IPS-11a (cell line): ENCODE data around the gene SIRT3.

Experiments used
- H3K4me3 ChIP-seq: one replicate; pipeline ENCODE4 v1.5.1; 2013; ENCODE audit warnings: low read depth, low read length, control low read depth

The SIRT3 gene

GRCh38 chr11:217704-218103 is 18.4 kb downstream of the SIRT3 start:
- H3K4me3 ChIP-seq, result no peak overlapping the region

- no peak overlapping the region for H3K4me3 ChIP-seq
Observed at GRCh38 chr11:216081-216974, 19.8 kb downstream of the SIRT3 start.

GRCh38 chr11:215581-216037 is 20.5 kb downstream of the SIRT3 start:
- H3K4me3 ChIP-seq, result no peak overlapping the region

- H3K4me3 ChIP-seq, result no peak overlapping the region
Observed at GRCh38 chr11:214083-214482, 22.1 kb downstream of the SIRT3 start.

DNA sequence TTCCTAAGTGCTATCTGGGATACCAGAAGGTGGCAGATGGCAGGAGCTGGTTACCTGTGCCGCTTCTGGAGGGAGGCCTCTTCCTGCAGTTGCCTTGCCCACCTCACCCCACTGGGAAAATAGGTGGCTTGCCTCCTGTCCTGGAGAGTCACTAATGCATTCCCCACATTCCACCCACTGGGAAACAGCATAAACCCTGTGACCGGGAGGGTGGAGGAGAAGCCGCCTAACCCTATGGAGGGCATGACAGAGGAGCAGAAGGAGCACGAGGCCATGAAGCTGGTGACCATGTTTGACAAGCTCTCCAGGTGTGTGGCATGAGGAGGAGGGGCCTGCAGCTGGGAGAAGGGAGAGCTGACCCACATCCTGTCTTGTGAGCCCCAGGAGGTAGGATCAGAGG is 23.0 kb downstream of the SIRT3 start:
- no peak overlapping the region for H3K4me3 ChIP-seq

GRCh38 chr11:212150-213100 is 23.7 kb downstream of the SIRT3 start:
- H3K4me3 ChIP-seq, result no peak overlapping the region

DNA sequence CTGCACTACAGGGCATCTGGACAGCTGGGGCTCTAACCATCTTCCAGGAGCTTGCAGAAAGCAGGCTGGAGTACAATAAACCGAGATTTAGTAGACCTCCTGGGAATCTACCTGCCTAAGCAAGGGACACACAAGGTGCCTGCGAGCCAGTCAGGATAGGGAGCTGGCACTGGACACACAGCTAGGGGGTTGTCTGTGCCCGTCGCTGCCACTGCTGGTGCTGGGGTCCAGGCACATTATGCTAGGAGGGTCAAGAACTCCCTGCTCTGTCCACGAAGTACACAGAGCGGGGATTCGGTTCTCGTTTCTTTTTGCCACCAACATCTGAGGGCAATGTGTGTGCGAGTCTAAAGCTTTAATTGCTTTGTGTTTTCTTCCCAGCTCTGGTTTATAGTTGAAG is 24.4 kb downstream of the SIRT3 start:
- H3K4me3 ChIP-seq, result no peak overlapping the region

DNA sequence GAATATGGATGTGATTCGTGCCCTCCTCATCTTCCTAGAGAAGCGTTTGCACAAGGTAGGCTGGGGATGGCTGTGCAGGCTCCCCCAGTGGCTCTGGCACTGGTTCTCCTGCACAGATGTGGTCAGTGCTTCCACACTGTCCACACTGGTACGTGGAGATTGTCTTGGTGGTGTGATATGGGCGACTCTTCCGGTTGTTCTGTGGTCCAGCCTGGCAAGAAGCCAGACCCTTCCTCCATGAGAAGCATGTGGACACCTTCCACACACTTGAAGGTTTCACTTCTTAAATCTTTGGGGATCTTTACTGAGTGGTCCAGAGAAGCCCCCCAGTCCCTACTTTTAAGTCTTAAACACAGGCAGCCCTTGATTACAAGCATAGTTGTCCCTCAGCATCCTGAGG is 24.8 kb downstream of the SIRT3 start:
- no peak overlapping the region for H3K4me3 ChIP-seq

GRCh38 chr11:210803-211180 is 25.4 kb downstream of the SIRT3 start:
- no peak overlapping the region for H3K4me3 ChIP-seq

DNA sequence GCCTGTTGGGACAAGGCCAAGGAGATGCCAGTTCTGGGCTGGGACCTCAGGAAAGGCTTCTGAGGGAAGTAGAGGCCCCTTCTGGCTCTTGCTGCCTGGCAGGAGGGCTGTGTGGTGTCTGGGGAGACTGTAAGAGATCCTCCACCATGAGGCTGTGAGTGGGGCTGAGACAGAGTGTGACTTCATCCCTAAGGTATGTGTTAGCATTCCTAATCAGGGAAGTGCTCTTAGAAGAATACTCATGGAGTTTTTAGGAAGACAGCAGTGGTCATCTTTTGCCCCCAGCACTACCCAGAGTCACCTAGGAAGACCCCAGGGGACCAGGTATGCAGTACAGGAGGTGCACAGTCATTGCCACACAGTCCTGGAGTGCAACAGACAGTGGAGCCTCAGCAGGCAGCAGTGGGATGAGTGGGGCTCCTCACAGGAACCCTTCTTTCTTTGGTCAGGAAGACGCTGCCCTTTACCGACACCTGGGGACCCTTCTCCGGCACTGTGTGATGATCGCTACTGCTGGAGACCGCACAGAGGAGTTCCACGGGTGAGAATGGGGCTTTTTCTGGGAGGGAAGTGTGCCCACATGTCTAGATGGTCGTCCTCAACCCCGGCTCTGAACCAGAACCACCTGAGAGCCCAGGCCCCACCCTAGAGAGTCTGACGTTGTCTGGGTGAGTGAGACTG is 25.9 kb downstream of the SIRT3 start:
- no peak overlapping the region for H3K4me3 ChIP-seq

DNA sequence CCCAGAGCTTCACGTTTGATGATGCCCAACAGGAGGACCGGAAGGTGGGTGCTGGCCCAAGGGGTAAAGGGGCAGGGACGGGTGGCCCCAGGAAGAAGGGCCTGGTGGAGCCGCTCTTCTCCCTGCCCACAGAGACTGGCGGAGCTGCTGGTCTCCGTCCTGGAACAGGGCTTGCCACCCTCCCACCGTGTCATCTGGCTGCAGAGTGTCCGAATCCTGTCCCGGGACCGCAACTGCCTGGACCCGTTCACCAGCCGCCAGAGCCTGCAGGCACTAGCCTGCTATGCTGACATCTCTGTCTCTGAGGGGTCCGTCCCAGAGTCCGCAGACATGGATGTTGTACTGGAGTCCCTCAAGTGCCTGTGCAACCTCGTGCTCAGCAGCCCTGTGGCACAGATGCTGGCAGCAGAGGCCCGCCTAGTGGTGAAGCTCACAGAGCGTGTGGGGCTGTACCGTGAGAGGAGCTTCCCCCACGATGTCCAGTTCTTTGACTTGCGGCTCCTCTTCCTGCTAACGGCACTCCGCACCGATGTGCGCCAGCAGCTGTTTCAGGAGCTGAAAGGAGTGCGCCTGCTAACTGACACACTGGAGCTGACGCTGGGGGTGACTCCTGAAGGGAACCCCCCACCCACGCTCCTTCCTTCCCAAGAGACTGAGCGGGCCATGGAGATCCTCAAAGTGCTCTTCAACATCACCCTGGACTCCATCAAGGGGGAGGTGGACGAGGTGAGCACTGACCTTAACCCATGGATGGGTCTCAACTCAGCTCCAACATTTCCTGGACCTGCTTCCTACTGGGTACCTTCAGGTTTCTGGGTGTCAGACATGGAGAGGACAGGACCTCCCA is 26.6 kb downstream of the SIRT3 start:
- H3K4me3 ChIP-seq, result peak overlapping the region; percentile 95

- peak overlapping the region; percentile 95 for H3K4me3 ChIP-seq
Observed at GRCh38 chr11:208917-209260, 27.3 kb downstream of the SIRT3 start.

DNA sequence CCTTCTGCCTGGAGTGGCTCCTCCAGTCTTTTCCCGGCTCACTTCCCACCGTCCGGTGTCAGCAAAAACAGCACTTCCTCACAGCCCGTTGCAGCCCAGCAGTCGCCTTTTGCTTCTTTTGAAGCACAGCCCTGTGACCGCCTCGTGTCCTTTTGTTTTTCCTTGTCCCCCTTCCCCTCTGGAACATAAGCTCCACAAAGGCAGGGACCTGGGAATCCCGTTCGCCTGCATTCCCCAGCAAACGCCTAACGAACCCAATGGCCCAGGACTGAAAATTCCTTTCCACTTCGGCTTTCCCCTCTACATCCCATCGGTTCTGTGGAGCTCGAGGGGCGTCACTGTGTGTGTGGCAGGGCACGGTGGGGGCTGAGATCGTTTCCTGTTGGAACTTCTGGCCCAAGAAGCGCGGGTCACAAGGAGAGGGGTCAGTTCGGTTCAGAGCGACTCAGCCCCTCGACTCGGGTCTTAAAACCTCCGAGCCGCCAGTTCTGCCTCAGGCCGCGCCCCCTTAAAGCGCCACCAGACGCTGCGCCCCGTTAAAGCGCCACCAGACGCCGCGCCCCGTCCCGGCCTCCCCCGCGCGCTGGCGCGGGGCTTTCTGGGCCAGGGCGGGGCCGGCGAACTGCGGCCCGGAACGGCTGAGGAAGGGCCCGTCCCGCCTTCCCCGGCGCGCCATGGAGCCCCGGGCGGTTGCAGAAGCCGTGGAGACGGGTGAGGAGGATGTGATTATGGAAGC is 27.8 kb downstream of the SIRT3 start:
- H3K4me3 ChIP-seq, result peak overlapping the region; percentile 95

DNA sequence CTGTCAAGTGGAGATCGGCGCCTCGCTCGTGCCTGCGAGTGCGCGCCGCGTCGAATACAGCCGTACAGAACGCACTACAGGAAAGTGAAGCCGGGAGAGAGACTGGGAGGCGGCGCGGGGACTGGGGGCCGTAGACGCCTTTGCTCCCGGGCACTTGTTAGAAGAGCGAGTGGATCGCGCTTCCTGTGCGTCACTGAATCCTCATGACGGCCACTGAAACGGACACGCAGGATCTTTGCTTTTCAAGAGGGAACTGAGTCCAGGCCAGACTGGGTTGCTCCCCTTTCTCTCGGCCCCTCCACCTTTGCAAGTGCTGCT is 28.3 kb downstream of the SIRT3 start:
- peak overlapping the region; percentile 95 for H3K4me3 ChIP-seq

DNA sequence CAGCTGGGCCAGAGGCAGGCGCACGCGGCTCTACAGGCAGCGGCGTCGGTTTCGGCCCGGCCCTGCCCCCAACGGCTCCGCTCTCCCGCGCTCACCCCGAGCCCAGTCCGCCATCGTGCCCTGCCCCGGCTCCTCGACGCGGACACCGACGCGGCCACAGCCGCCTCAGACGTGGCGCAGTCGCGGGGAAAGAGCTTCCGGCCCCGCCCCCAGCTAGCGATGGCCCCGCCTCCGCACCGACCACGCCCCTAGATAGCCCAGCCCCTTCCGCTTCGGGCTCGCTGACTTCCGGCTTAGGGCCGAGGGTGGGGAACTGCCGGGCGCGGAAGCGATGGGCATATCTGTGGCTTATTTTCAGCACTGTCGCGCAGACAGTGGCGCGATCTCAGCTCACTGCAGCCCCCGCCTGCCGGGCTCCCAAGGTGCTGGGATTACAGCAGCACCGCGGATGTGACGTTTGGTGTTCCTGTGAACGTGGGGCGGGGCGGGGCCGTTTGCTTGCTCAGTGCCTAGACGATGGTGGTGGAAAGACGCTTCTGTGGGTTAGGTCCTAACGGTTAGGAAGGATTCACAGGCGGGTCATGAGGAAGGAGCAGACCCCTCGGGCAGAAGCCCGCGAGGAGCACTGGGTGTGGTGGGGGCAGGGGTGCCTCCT is 28.8 kb downstream of the SIRT3 start, which contains the start of the genes BET1L and RIC8A:
BET1L (minus strand) TSS at position 192 of the 655 bp plus-strand sequence; CDS start at position 114, 78 bp downstream.
RIC8A (plus strand) TSS at position 501 of the 655 bp plus-strand sequence. CDS start 1,147 bp downstream, outside the sequence.
- H3K4me3 ChIP-seq, result peak within 1 kb of the TSS; percentile 95

DNA sequence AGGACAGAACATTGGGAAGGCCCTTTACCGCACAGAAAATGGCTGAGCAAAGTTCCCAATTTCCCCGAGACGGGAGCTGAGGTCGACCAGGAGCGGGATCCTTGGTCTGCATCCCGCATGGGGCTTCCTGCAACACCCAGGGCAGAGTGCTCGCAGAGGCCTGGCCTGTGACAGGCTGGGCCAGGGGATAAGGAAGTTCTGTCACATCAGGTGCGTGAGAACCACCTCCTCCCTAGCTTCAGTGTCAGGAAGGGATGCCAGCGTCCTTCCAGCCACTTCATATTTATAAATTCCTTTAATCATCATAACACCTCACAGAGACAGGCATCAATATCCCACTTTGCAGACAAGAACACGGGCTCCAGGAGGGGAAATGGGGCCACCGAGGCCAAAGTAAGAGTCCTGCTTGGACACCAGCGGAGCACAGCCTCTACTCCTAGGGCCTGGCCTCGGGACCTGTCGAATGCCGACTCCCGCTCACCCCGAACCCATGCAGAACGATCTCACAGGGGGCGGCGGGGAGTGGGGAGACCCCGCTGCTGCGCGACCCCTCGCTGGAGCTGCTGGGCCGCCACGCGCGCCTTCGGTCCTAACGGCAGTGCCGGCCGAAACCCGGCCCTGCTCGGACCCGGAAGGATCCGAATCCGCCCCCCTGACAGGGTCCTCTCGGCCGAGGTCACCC is 29.5 kb downstream of the SIRT3 start:
- peak overlapping the region; percentile 95 for H3K4me3 ChIP-seq

DNA sequence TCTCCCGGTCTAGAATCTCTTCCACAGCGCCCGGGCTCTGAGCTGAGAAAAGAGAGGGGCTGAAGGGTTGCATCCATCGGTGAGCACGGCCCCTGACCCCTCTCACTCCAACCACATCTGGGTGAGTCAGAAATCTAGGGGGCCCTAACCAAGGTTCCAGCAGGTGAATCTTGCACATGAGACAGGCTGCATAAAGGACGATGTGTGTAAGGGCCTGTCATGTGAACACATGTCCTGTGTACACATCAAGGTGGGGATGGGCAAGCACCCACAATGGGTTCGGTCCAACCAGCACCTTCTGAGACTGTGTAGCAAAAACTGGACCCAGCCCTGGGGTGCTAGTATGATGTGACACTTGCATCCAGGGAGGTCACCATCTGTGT is 30.1 kb downstream of the SIRT3 start:
- H3K4me3 ChIP-seq, result no peak overlapping the region

- no peak overlapping the region for H3K4me3 ChIP-seq
Observed at GRCh38 chr11:205221-206001, 30.7 kb downstream of the SIRT3 start.
